GM13976 (cell line): ENCODE measurements around the gene WWC1.

Experiments used
- DNase-seq: peaks from one replicate; pipeline ENCODE4 v3.0.0; 2012; ENCODE audit warnings: low spot score
- CTCF ChIP-seq: IDR thresholded peaks from 2 replicates; pipeline ENCODE4 v1.5.1; 2012; ENCODE audit warnings: borderline replicate concordance, mild to moderate bottlenecking; ENCODE audit not compliant: insufficient read depth; ENCODE audit errors: extremely low read depth, missing control alignments, control extremely low read depth
- in situ Hi-C: fragments of 300-500 bp; cut with MboI; formaldehyde crosslinking; loops from one replicate; pipeline ENCODE4 v1.12.0; 2022; ENCODE audit warnings: low sequenced_read_pairs, mixed read lengths, inconsistent platforms; ENCODE audit not compliant: unreplicated experiment

Gene WWC1

DNA sequence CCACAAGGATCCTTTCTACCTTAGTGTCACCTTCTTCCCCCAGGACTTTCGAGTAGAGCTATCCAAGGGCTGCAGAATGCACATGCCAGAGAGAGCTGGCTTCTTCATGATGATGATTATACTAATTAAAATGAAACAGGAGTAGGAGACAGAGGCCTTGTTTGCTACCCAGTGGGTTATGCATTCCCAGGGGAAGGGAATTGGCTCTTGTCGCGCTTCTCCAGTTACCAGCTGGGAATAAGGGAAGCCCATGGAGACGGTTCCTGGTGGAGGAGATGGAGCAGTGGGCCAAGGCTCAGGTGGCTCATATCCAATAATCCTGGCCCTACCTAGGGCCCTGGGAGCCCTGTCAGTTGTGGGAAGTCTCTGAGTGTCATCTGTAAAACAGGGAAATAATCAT lies 65.1 kb downstream of the WWC1 start:
- in situ Hi-C loops: no loop called here
- no peak for DNase-seq
- no peak for TF ChIP-seq CTCF

GRCh38 chr5:168357876-168358275 lies 66.4 kb downstream of the WWC1 start:
- no peak for DNase-seq
- in situ Hi-C loops: no loop called here
- no peak for TF ChIP-seq CTCF

DNA sequence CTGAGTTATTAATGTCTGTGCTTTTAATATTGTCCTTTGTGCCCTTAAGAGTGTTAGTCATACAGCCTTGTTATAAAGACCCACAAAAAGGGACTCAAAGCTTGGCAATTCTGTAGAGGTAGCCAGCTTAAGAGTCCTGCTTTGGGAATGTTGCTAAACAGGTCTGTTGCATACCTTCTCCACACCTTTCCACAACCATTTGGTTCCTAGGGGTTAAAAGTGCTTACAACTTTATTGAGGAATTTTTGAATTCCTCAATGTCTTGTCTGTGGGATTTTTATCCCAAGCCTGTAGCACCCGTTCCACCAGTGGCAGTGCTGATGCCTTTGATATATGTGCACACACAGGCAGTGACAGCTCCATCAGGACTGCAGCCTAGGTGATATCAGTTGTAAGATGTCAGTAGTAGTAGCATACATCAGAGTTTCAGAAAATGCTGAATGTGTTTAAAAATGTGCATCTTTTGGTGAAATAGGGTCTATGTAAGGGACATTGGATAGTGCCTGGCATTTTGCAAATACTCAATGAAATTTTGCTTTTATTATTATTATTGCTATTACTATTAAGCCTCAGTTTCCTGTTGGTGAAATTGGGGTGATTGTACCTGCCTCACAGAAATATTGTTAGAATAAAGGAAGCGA lies 68.5 kb downstream of the WWC1 start:
- no peak for TF ChIP-seq CTCF
- in situ Hi-C loops: no loop called here
- DNase-seq: no peak

DNA sequence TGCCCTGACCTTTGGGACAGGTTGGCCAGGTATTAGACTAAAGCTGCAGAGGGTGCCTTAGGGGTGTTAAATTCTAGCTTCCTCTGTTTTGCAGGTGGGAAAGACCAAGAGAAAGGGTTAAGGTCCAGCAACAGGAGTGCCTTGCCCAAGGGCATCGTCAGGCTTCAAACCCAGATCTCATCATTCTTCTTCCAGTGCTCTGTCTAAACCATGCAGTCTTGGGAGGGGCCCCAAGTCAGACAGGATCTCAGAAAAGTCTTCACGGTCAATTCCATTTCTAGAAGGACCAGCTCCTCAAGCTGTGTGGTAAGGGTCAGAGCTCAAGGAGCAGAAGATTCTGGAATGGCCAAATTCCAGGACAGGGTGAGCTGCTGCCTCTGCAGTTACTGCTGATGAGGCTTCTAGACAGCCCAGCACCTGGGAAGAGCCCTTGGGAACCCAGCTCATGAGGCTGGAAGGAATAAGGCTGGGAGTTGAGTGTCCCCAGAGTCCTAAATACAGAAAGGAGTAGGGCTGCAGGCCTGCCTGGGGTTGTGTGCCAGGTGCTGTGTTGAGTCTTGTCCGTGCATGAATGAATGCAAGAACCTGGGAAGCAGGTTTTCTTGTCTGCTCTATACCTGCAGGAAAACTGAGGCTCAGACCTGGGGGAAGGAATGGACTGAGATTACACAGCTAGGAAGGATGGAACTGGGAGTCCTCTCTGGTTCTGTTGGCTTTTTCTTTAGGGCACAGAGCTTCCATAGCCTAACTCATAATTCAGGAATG lies 69.3 kb downstream of the WWC1 start:
- in situ Hi-C loops: no loop called here
- no peak for TF ChIP-seq CTCF
- no peak for DNase-seq

GRCh38 chr5:168362097-168362885 lies 70.8 kb downstream of the WWC1 start:
- no peak for TF ChIP-seq CTCF
- no peak for DNase-seq
- in situ Hi-C loops: no loop called here

DNA sequence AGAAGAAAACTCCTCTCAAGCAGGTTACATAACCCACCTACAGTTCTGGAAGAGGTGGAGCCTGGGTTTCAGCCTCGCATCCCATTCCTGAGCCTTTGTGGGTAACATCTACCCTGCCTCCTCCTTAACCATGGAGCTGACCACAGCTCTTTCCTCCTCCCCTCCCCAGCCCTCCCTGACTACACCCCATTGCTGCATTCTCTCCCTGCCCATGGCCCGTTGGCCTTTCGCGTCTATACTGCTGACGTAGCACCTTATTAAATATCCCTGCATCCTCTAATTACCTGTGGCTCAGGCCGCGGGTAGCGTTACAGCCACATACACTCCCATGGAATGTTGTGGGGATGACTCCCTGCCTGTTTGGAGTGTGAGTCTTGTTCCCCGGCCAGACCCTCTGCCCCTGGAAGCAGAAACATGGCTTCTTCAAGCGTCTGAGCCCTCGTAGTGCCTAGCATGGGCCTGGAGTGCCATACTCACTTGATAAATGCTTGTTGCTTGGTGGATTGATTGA lies 72.8 kb downstream of the WWC1 start:
- no peak for DNase-seq
- in situ Hi-C loops: no loop called here
- TF ChIP-seq CTCF: no peak
